HepG2 (cell line): Measurements from ENCODE around the gene CABLES2. TPM values are rescaled to one million over a fixed set of nuclear protein-coding genes. Genes with fewer than 3 reads are reported as not detected.

Experiments used
- BRF2 ChIP-seq: sonication (generic); formaldehyde crosslinking; IDR thresholded peaks from 2 replicates; pipeline ENCODE4 v1.8.1; 2022; ENCODE audit warnings: mild to moderate bottlenecking, missing genetic modification reagents
- ELF3 ChIP-seq: IDR thresholded peaks from 2 replicates; pipeline ENCODE4 v1.6.1; 2016; ENCODE audit warnings: missing genetic modification reagents, missing compliant biosample characterization
- ETS1 ChIP-seq: sonication (generic); formaldehyde crosslinking; IDR thresholded peaks from 2 replicates; pipeline ENCODE4 v1.4.0; 2020; ENCODE audit warnings: missing genetic modification reagents
- GABPA ChIP-seq, 2 experiments: IDR thresholded peaks; 2 replicates each; pipeline ENCODE4 v1.6.1; 2011 to 2016; ENCODE audit warnings: low read depth in 2 of 2, low read length in 1 of 2, missing biosample characterization in 1 of 2, missing genetic modification characterization in 1 of 2
- HOMEZ ChIP-seq: IDR thresholded peaks from 2 replicates; pipeline ENCODE4 v1.6.1; 2016; ENCODE audit warnings: low read depth
- KLF16 ChIP-seq, 2 experiments: sonication (generic) in 1 of 2; formaldehyde crosslinking in 1 of 2; IDR thresholded peaks; 2 replicates each; pipeline versions ENCODE4 v1.6.1 to v1.8.0; 2016 to 2023; ENCODE audit warnings: missing genetic modification reagents in 2 of 2, missing compliant biosample characterization in 1 of 2
- NKX3-1 ChIP-seq: sonication (generic); formaldehyde crosslinking; IDR thresholded peaks from 2 replicates; pipeline ENCODE4 v1.5.0; 2020; ENCODE audit warnings: missing genetic modification reagents
- RBM39 ChIP-seq: fragments of 200-400 bp; formaldehyde crosslinking; IDR thresholded peaks from one replicate; pipeline ENCODE4 v1.6.1; 2018; ENCODE audit warnings: antibody characterized with exemption, mild to moderate bottlenecking, low read depth, low read length; ENCODE audit not compliant: poor library complexity, severe bottlenecking
- REPIN1 ChIP-seq: sonication (generic); formaldehyde crosslinking; IDR thresholded peaks from 2 replicates; pipeline ENCODE4 v1.8.0; 2022; ENCODE audit warnings: missing genetic modification reagents, low read depth, mild to moderate bottlenecking, borderline replicate concordance
- RXRA ChIP-seq: sonication (generic); formaldehyde crosslinking; IDR thresholded peaks from 2 replicates; pipeline ENCODE4 v1.5.1; 2020; ENCODE audit warnings: missing genetic modification reagents
- SUZ12 ChIP-seq: fragments of 150-350 bp; IDR thresholded peaks from 2 replicates; pipeline ENCODE4 v1.6.1; 2014; ENCODE audit warnings: low read depth, low read length
- UBTF ChIP-seq: sonication (generic); formaldehyde crosslinking; IDR thresholded peaks from 2 replicates; pipeline ENCODE4 v1.4.0; 2020; ENCODE audit warnings: mild to moderate bottlenecking, missing genetic modification reagents
- ZGPAT ChIP-seq: IDR thresholded peaks from 2 replicates; pipeline ENCODE4 v1.6.1; 2016; ENCODE audit warnings: mild to moderate bottlenecking
- ZNF343 ChIP-seq: sonication (generic); formaldehyde crosslinking; IDR thresholded peaks from 2 replicates; pipeline ENCODE4 v1.4.0; 2020; ENCODE audit warnings: mild to moderate bottlenecking, missing genetic modification reagents
- ZNF512 ChIP-seq: sonication (generic); formaldehyde crosslinking; IDR thresholded peaks from 2 replicates; pipeline ENCODE4 v1.4.0; 2020; ENCODE audit warnings: mild to moderate bottlenecking, missing genetic modification reagents
- ZNF547 ChIP-seq: sonication (generic); formaldehyde crosslinking; IDR thresholded peaks from 2 replicates; pipeline ENCODE4 v1.5.1; 2020; ENCODE audit warnings: mild to moderate bottlenecking, missing genetic modification reagents
- ZSCAN9 ChIP-seq: IDR thresholded peaks from 2 replicates; pipeline ENCODE4 v1.6.1; 2016; ENCODE audit warnings: borderline replicate concordance
- polyA plus RNA-seq, 8 experiments: library from polyadenylated mRNA; depleted of rRNA in 3 of 8; stranded (reverse) in 7 of 8; unstranded in 1 of 8; fragments of >200 nt; fragmentation: Illumina TruSeq in 4 of 8; extraction: Trizol in 4 of 8; gene quantifications; 2 replicates each; pipeline versions ENCODE4 v1.2.1 to v1.2.3, GENCODE V29; 2011 to 2016; ENCODE audit warnings: low read depth in 4 of 8, missing spikeins in 1 of 8, mixed read lengths in 1 of 8; ENCODE audit not compliant: insufficient read depth in 1 of 8
- total RNA-seq, 5 experiments: library from RNA; depleted of rRNA; stranded (reverse); fragments of >200 nt; fragmentation: Illumina TruSeq; extraction: Trizol; gene quantifications; 2 replicates each; pipeline ENCODE4 v1.2.3, GENCODE V29; 2016; ENCODE audit warnings: low read depth in 1 of 5

The CABLES2 gene
- total and polyA plus RNA-seq, 2 of the 13 experiments (the other 11 are each of a cell fraction or from before 2014, with no cell fraction given), result 5.2 to 9.7 TPM

GRCh38 chr20:62366370-62367135 is 40.5 kb downstream of the CABLES2 start (continued):
- no peak for TF ChIP-seq SUZ12
- TF ChIP-seq ZNF512 (CRISPR knock-in tag), result no peak
- TF ChIP-seq KLF16 (CRISPR knock-in tag; IDR thresholded peaks at IDR 0.05), result peak in 1 of 2 experiments; percentile 51; a peak in 1 of 4 replicates
- no peak for TF ChIP-seq RBM39
- peak; percentile 34; the same call in 1 of the 2 replicates for TF ChIP-seq ZNF343 (CRISPR knock-in tag)
- TF ChIP-seq UBTF (CRISPR knock-in tag), result peak; percentile 43; the same call in 1 of the 2 replicates
- TF ChIP-seq REPIN1 (CRISPR knock-in tag), result 0 out of 2 replicates have a peak, but pooled peaks have one; percentile 18
- TF ChIP-seq HOMEZ (CRISPR knock-in tag), result peak; percentile 41; the same call in 1 of the 2 replicates
- no peak for TF ChIP-seq ZNF547
- TF ChIP-seq ELF3 (CRISPR knock-in tag), result no peak
- TF ChIP-seq RXRA, result 0 out of 2 replicates have a peak, but pooled peaks have one; percentile 42
- 0 out of 2 replicates have a peak, but pooled peaks have one; percentile 44 for TF ChIP-seq BRF2
- 0 out of 2 replicates have a peak, but pooled peaks have one; percentile 14 for TF ChIP-seq ZSCAN9 (CRISPR knock-in tag)
- TF ChIP-seq GABPA (IDR thresholded peaks at IDR 0.05; ENCODE audit: low read depth, low read length), result no peak
- no peak for TF ChIP-seq GABPA (CRISPR knock-in tag; IDR thresholded peaks at IDR 0.05; ENCODE audit: low read depth)
- TF ChIP-seq NKX3-1 (CRISPR knock-in tag), result peak; percentile 63; the same call in 1 of the 2 replicates
- peak; percentile 69 for TF ChIP-seq ZGPAT (CRISPR knock-in tag)
- 0 out of 2 replicates have a peak, but pooled peaks have one; percentile 67 for TF ChIP-seq ETS1 (CRISPR knock-in tag)
